GM12878 (cell line): ENCODE data around the gene OSM. TPM values are rescaled to one million over a fixed set of nuclear protein-coding genes. Genes with fewer than 3 reads are reported as not detected.

Experiments
- ATAC-seq: fragments of 200-7000 bp; cut with Tn5 transposase; 3 replicates; pipeline ENCODE4 v1.9.1; 2020; ENCODE audit warnings: mild to moderate bottlenecking, moderate library complexity
- BruUV-seq: library from RNA; stranded (reverse); fragments of 400-500 nt; replicated peaks from 2 replicates; lab custom pipeline; 2021; lab: Mats Ljungman, UMichigan
- CTCF ChIA-PET: fragments of 300-600 bp; sonication (Branson Sonifier 250); formaldehyde crosslinking; extraction: SDS; loops from one replicate; lab custom pipeline; 2021; ENCODE audit warnings: inconsistent platforms; lab: Yijun Ruan, JAX
- POLR2A ChIA-PET: fragments of 350-600 bp; formaldehyde crosslinking; extraction: SDS; loops from one replicate; lab custom pipeline; 2021; ENCODE audit warnings: inconsistent platforms; lab: Charles Lee
- RAD21 ChIA-PET: fragments of 300-600 bp; sonication (Branson Sonifier 250); formaldehyde crosslinking; loops from one replicate; lab custom pipeline; 2023; ENCODE audit warnings: antibody characterized with exemption; ENCODE audit not compliant: unreplicated experiment; lab: Charles Lee
- SMC1A ChIA-PET: fragments of 300-600 bp; sonication (Branson Sonifier 250); formaldehyde crosslinking; loops from one replicate; lab custom pipeline; 2023; ENCODE audit not compliant: unreplicated experiment, uncharacterized antibody; lab: Charles Lee
- DNase-seq: peaks from one replicate; pipeline ENCODE4 v3.0.0-alpha.2; 2011; ENCODE audit warnings: low read depth, low spot score
- FAIRE-seq: peaks from 3 replicates; lab custom pipeline; 2011; peaks lifted over from hg19 to GRCh38; lab: Jason Lieb, UNC
- H2AFZ ChIP-seq: 2 replicates; pipeline ENCODE4 v1.6.0; 2011; ENCODE audit warnings: low read depth, low read length, control low read depth; ENCODE audit not compliant: control insufficient read depth
- H3K27ac ChIP-seq: 2 replicates; pipeline ENCODE4 v1.5.1; 2011; ENCODE audit warnings: control low read depth; ENCODE audit not compliant: control insufficient read depth, insufficient read depth
- H3K27me3 ChIP-seq, 2 experiments: replicated peaks in 1 of 2; 2 replicates each; pipeline versions ENCODE4 v1.6.0 to v1.6.1; 2011; ENCODE audit warnings: low read length in 1 of 2; ENCODE audit not compliant: control insufficient read depth in 2 of 2, insufficient read depth in 2 of 2
- H3K36me3 ChIP-seq, 2 experiments: 2 replicates each; pipeline ENCODE4 v1.5.1; 2011; ENCODE audit warnings: low read length in 1 of 2; ENCODE audit not compliant: control insufficient read depth in 2 of 2, insufficient read depth in 2 of 2
- H3K4me1 ChIP-seq: 2 replicates; pipeline ENCODE4 v1.6.1; 2011; ENCODE audit warnings: mild to moderate bottlenecking, low read length, moderate library complexity, mixed read lengths; ENCODE audit not compliant: control insufficient read depth, insufficient read depth
- H3K4me2 ChIP-seq: 2 replicates; pipeline ENCODE4 v1.6.0; 2011; ENCODE audit warnings: control low read depth; ENCODE audit not compliant: control insufficient read depth, insufficient read depth
- H3K4me3 ChIP-seq: fragments of 200-600 bp; sonication (generic); 2 replicates; pipeline ENCODE4 v1.5.1; 2016
- H3K79me2 ChIP-seq: 2 replicates; pipeline ENCODE4 v1.6.0; 2011; ENCODE audit warnings: low read length; ENCODE audit not compliant: control insufficient read depth, insufficient read depth
- H3K9ac ChIP-seq: 2 replicates; pipeline ENCODE4 v1.8.0; 2011; ENCODE audit warnings: low read length, control low read depth, mixed read lengths; ENCODE audit not compliant: control insufficient read depth, insufficient read depth
- H3K9me3 ChIP-seq: replicated peaks from 3 replicates; pipeline ENCODE4 v1.5.1; 2011; ENCODE audit warnings: mild to moderate bottlenecking, low read length; ENCODE audit not compliant: control insufficient read depth, insufficient read depth
- H4K20me1 ChIP-seq: 2 replicates; pipeline ENCODE4 v1.6.0; 2011; ENCODE audit not compliant: control insufficient read depth, insufficient read depth
- DPF2 ChIP-seq: fragments of 450-650 bp; IDR thresholded peaks from 2 replicates; pipeline ENCODE4 v1.6.1; 2017; ENCODE audit warnings: mild to moderate bottlenecking
- EED ChIP-seq: sonication (generic); IDR thresholded peaks from 2 replicates; pipeline ENCODE4 v1.6.1; 2016; ENCODE audit warnings: antibody characterized with exemption, low read depth
- ETV6 ChIP-seq, 2 experiments: fragments of 450-650 bp in 1 of 2; IDR thresholded peaks in 1 of 2; conservative IDR thresholded peaks in 1 of 2; 2 replicates each; pipeline ENCODE4 v1.6.1; 2014; ENCODE audit warnings: antibody characterized with exemption in 1 of 2, borderline replicate concordance in 1 of 2, low read depth in 1 of 2, mild to moderate bottlenecking in 1 of 2, moderate library complexity in 1 of 2
- HSF1 ChIP-seq: fragments of 150-350 bp; IDR thresholded peaks from 2 replicates; pipeline ENCODE4 v1.6.1; 2014; ENCODE audit warnings: mild to moderate bottlenecking, low read depth, low read length
- IKZF1 ChIP-seq: fragments of 450-650 bp; conservative IDR thresholded peaks from 2 replicates; pipeline ENCODE4 v1.6.1; 2017; ENCODE audit warnings: antibody characterized with exemption, mild to moderate bottlenecking
- IKZF2 ChIP-seq, 2 experiments: fragments of 450-650 bp; IDR thresholded peaks; 2 replicates each; pipeline ENCODE4 v1.6.1; 2017; ENCODE audit warnings: mild to moderate bottlenecking in 2 of 2, moderate library complexity in 2 of 2
- MXI1 ChIP-seq: fragments of 150-350 bp; IDR thresholded peaks from 2 replicates; pipeline ENCODE4 v1.6.1; 2011; ENCODE audit warnings: low read depth, mild to moderate bottlenecking, inconsistent platforms, low read length, improper control_type of control experiment
- RFX5 ChIP-seq: IDR thresholded peaks from 2 replicates; pipeline ENCODE4 v1.6.1; 2011; ENCODE audit warnings: low read depth, low read length, improper control_type of control experiment
- RUNX3 ChIP-seq: IDR thresholded peaks from 2 replicates; pipeline ENCODE4 v1.6.1; 2012; ENCODE audit warnings: low read length, inconsistent platforms
- SPI1 ChIP-seq: IDR thresholded peaks from 2 replicates; pipeline ENCODE4 v1.6.1; 2011; ENCODE audit warnings: low read depth, mild to moderate bottlenecking, low read length, moderate library complexity, borderline replicate concordance; ENCODE audit not compliant: insufficient read depth
- TARDBP ChIP-seq: IDR thresholded peaks from 2 replicates; pipeline ENCODE4 v1.6.1; 2016; ENCODE audit warnings: borderline replicate concordance
- TCF12 ChIP-seq: IDR thresholded peaks from 2 replicates; pipeline ENCODE4 v1.6.1; 2011; ENCODE audit warnings: low read depth, mild to moderate bottlenecking, low read length
- ZNF687 ChIP-seq: fragments of 450-650 bp; IDR thresholded peaks from 2 replicates; pipeline ENCODE4 v1.6.1; 2017; ENCODE audit warnings: mild to moderate bottlenecking, moderate library complexity
- WGBS: methylation state at CpG from one replicate; pipeline ENCODE4 v1.1.6; 2016; ENCODE audit warnings: low lambda C conversion rate; ENCODE audit not compliant: insufficient replicate concordance, insufficient coverage; ENCODE audit errors: missing lambda C conversion rate; 5-methylcytosine and 5-hydroxymethylcytosine counted together
- in situ Hi-C: fragments of 300-500 bp; cut with MboI; formaldehyde crosslinking; loops from 9 replicates; pipeline ENCODE4 v1.14.3; 2018; ENCODE audit warnings: mixed read lengths
- intact Hi-C: fragments of 100-400 bp; cut with micrococcal nuclease; formaldehyde crosslinking; loops from one replicate; pipeline ENCODE4 v1.14.2; 2022; ENCODE audit not compliant: unreplicated experiment
- polyA plus RNA-seq, 11 experiments: library from polyadenylated mRNA; depleted of rRNA in 4 of 11; unstranded in 6 of 11; stranded (reverse) in 5 of 11; fragments of >200 nt; fragmentation: Nextera tagmentation in 4 of 11; fragmentation: Illumina TruSeq in 1 of 11; extraction: Ambion mirVana in 4 of 11; extraction: Trizol in 1 of 11; gene quantifications; 1 replicate in 1 of 11; 2 replicates in 10 of 11; pipeline versions ENCODE4 v1.2.1 to v1.2.3, GENCODE V29; 2011 to 2016; ENCODE audit warnings: inconsistent platforms in 2 of 11, missing spikeins in 2 of 11, low read depth in 1 of 11
- total RNA-seq, 4 experiments: library from RNA; depleted of rRNA in 3 of 4; stranded (reverse); fragments of >200 nt in 3 of 4; fragmentation: Illumina TruSeq in 1 of 4; extraction: Trizol in 1 of 4; gene quantifications; 2 replicates each; pipeline versions ENCODE4 v1.2.1 to v1.2.3, GENCODE V29; 2013 to 2021

The OSM gene
- total and polyA plus RNA-seq, 10 of the 15 experiments (the other 5 are each of a cell fraction or from before 2014, with no cell fraction given) = 0.06 to 1.4 (median 0.59) TPM

GRCh38 chr22:30301995-30302809 is 35.6 kb upstream of the OSM start:
- Histone ChIP-seq H3K4me3 (no peak overlapping the region), H3K27ac (peak overlapping the region; percentile 29), H4K20me1 (no peaks in the 10 kb centered on the region), H3K36me3 (peaks cover 28 to 34% of the 10 kb centered on the region in 2 experiments; a peak in 3 of 4 replicates), H2AFZ (no peak overlapping the region), H3K27me3 (no peaks in the 10 kb centered on the region), H3K4me2 (peak overlapping the region; percentile 33; the same call in 1 of the 2 replicates), H3K79me2 (peaks cover 31% of the 10 kb centered on the region), H3K4me1 (peaks cover 52% of the 10 kb centered on the region), H3K9me3 (no peaks in the 10 kb centered on the region), H3K9ac (no peak overlapping the region)
- RAD21 ChIA-PET = interaction anchor here (1.3 to 1.4 kb wide), 2 partner anchors 10 to 14 kb away, joined by 4 to 5 read pairs; no protein-coding TSS in a partner anchor
- 36% methylated on average over 9 of the region's 9 CpGs for WGBS
- intact Hi-C loops (no loop called here), in situ Hi-C loops (no loop called here)
- ATAC-seq (peak; percentile 5; the same call in 1 of the 3 replicates), FAIRE-seq (no peak), DNase-seq (no peak)
- POLR2A ChIA-PET = interaction anchor here (1.2 to 16.1 kb wide), 4 partner anchors 12 to 54 kb away, joined by 4 to 198 read pairs (median 11); partner anchors contain the start of genes CCDC157, SF3A1 and TBC1D10A
- BruUV-seq = no TSS peak
- SMC1A ChIA-PET = interaction anchor here (1.6 to 9.7 kb wide), 4 partner anchors 11 to 22 kb away, joined by 3 to 84 read pairs (median 6); partner anchors contain the start of gene CASTOR1
- TF ChIP-seq RUNX3 = peak; percentile 64
- 0 out of 2 replicates have a peak, but pooled peaks have one; percentile 23 for TF ChIP-seq DPF2
- TF ChIP-seq TARDBP = no peak
- TF ChIP-seq RFX5 = no peak
- peak in 1 of 2 experiments; percentile 58; a peak in 1 of 4 replicates for TF ChIP-seq ETV6 (conservative IDR thresholded peaks at IDR 0.05 in 1 of 2, IDR thresholded peaks at IDR 0.05 in 1 of 2; ENCODE audit: borderline replicate concordance in 1 of 2, low read depth in 1 of 2)
- TF ChIP-seq TCF12 = no peak
- TF ChIP-seq IKZF1 = peak; percentile 27; the same call in 1 of the 2 replicates
- TF ChIP-seq SPI1 = peak; percentile 88
- TF ChIP-seq HSF1 = no peak
- peak; percentile 30 to 41; a peak in 2 of 4 replicates for TF ChIP-seq IKZF2 (IDR thresholded peaks at IDR 0.05)
- no peak for TF ChIP-seq MXI1
- TF ChIP-seq EED = peak; percentile 59; the same call in 1 of the 2 replicates
- no peak for TF ChIP-seq ZNF687
- CTCF ChIA-PET = interaction anchor here (0.5 to 18.4 kb wide), 5 partner anchors 12 to 110 kb away, joined by 3 to 177 read pairs (median 3); partner anchors contain the start of gene CASTOR1
